GM23248 (cell line): ENCODE data around the gene GFRA3. TPM values are rescaled to one million over a fixed set of nuclear protein-coding genes. Genes with fewer than 3 reads are reported as not detected.

Source experiments
- DNase-seq: peaks from one replicate; pipeline ENCODE4 v3.0.0-alpha.2; 2015
- H2AFZ ChIP-seq: fragments of 200-600 bp; sonication (generic); 2 replicates; pipeline ENCODE4 v1.6.1; 2016; ENCODE audit warnings: antibody characterized with exemption
- H3F3A ChIP-seq: fragments of 200-600 bp; sonication (generic); 2 replicates; pipeline ENCODE4 v1.6.1; 2016; ENCODE audit warnings: mild to moderate bottlenecking, antibody characterized with exemption, mixed run types; ENCODE audit not compliant: insufficient read depth
- H3K27ac ChIP-seq: fragments of 200-600 bp; sonication (generic); 2 replicates; pipeline ENCODE4 v1.5.1; 2016; ENCODE audit warnings: mild to moderate bottlenecking
- H3K27me3 ChIP-seq: fragments of 200-600 bp; sonication (generic); replicated peaks from 2 replicates; pipeline ENCODE4 v1.6.1; 2016; ENCODE audit warnings: mild to moderate bottlenecking; ENCODE audit not compliant: insufficient read depth
- H3K36me3 ChIP-seq: fragments of 200-600 bp; sonication (generic); 2 replicates; pipeline ENCODE4 v1.6.1; 2016; ENCODE audit warnings: low read depth, mild to moderate bottlenecking
- H3K4me1 ChIP-seq: fragments of 200-600 bp; sonication (generic); 2 replicates; pipeline ENCODE4 v1.6.1; 2016; ENCODE audit warnings: mild to moderate bottlenecking; ENCODE audit not compliant: insufficient read depth
- H3K4me2 ChIP-seq: fragments of 200-600 bp; sonication (generic); one replicate; pipeline ENCODE4 v1.6.1; 2016; ENCODE audit warnings: mild to moderate bottlenecking; ENCODE audit not compliant: unreplicated experiment
- H3K4me3 ChIP-seq: fragments of 200-600 bp; sonication (generic); 2 replicates; pipeline ENCODE4 v1.5.1; 2016; ENCODE audit warnings: mild to moderate bottlenecking
- H3K79me2 ChIP-seq: fragments of 200-600 bp; sonication (generic); 2 replicates; pipeline ENCODE4 v1.6.1; 2016; ENCODE audit warnings: mild to moderate bottlenecking; ENCODE audit not compliant: insufficient read depth
- H3K9ac ChIP-seq: fragments of 200-600 bp; sonication (generic); 2 replicates; pipeline ENCODE4 v1.6.1; 2016; ENCODE audit warnings: mild to moderate bottlenecking
- H3K9me2 ChIP-seq: fragments of 200-600 bp; sonication (generic); 2 replicates; pipeline ENCODE4 v1.6.1; 2016; ENCODE audit warnings: mixed run types, mild to moderate bottlenecking, moderate library complexity; ENCODE audit not compliant: insufficient read depth
- H3K9me3 ChIP-seq: fragments of 200-600 bp; sonication (generic); one replicate; pipeline ENCODE4 v1.6.1; 2017; ENCODE audit warnings: low read depth
- H4K20me1 ChIP-seq: fragments of 200-600 bp; sonication (generic); 2 replicates; pipeline ENCODE4 v1.6.0; 2016; ENCODE audit not compliant: insufficient read depth
- EZH2 ChIP-seq: fragments of 200-600 bp; sonication (generic); IDR thresholded peaks from 2 replicates; pipeline ENCODE4 v1.6.1; 2018; ENCODE audit warnings: antibody characterized with exemption, mild to moderate bottlenecking; ENCODE audit not compliant: insufficient read depth, poor library complexity, severe bottlenecking
- EZH2phosphoT487 ChIP-seq: fragments of 200-600 bp; sonication (generic); IDR thresholded peaks from 2 replicates; pipeline ENCODE4 v1.6.1; 2018; ENCODE audit warnings: antibody characterized with exemption, moderate library complexity, mild to moderate bottlenecking, low read depth; ENCODE audit not compliant: insufficient read depth
- WGBS, 2 experiments: methylation state at CpG; one replicate each; pipeline ENCODE4 v1.1.6; 2015 to 2017; ENCODE audit warnings: low lambda C conversion rate in 2 of 2, low coverage in 1 of 2; ENCODE audit errors: missing lambda C conversion rate in 2 of 2; 5-methylcytosine and 5-hydroxymethylcytosine counted together
- in situ Hi-C: fragments of 300-500 bp; cut with MboI; formaldehyde crosslinking; loops from 2 replicates; pipeline ENCODE4 v1.15.0; 2020
- polyA plus RNA-seq: library from polyadenylated mRNA; unstranded; fragments of >200 nt; fragmentation: Nextera tagmentation; extraction: Ambion mirVana; gene quantifications from 2 replicates; pipeline ENCODE4 v1.2.1, GENCODE V29; 2016
- total RNA-seq: library from RNA; depleted of rRNA; stranded (reverse); fragments of >200 nt; shearing (Covaris generic); gene quantifications from 2 replicates; pipeline ENCODE4 v1.2.3, GENCODE V29; 2014

GFRA3 gene
- total and polyA plus RNA-seq, 2 experiments from 2014 or later = not detected

DNA sequence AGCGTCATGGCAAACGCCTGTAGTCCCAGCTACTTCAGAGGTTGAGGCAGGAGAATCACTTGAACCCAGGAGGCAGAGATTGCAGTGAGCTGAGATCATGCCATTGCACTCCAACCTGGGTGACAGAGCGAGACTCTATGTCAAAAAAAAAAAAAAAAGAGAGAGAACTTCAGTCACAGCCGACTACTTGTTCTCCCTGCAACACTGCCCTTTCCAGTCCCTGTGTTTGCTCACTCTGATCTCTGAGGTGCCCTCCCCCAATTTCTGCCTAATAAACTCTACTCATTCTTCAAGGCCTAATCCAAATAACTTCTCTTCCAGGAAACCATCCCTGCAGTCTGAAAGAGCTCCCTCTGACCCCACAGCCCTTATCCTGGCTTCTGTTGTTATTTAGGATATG lies 28.1 kb downstream of the GFRA3 start:
- Histone ChIP-seq H3K9me2 (no peaks in the 10 kb centered on the region), H3K27me3 (peaks cover 16% of the 10 kb centered on the region), H3F3A (peaks cover 6% of the 10 kb centered on the region; the same call in 1 of the 2 replicates), H3K9ac (no peak overlapping the region), H3K27ac (no peak overlapping the region), H3K9me3 (no peaks in the 10 kb centered on the region), H3K79me2 (no peaks in the 10 kb centered on the region), H2AFZ (no peak overlapping the region), H3K36me3 (no peaks in the 10 kb centered on the region), H3K4me1 (no peaks in the 10 kb centered on the region), H4K20me1 (no peaks in the 10 kb centered on the region), H3K4me3 (no peak overlapping the region), H3K4me2 (no peak overlapping the region)
- WGBS, 2 experiments = 80 to 82% methylated on average over 4 of the region's 4 CpGs
- TF ChIP-seq EZH2phosphoT487 = no peak
- no peak for TF ChIP-seq EZH2
- DNase-seq = no peak
- in situ Hi-C loops = no loop called here

DNA sequence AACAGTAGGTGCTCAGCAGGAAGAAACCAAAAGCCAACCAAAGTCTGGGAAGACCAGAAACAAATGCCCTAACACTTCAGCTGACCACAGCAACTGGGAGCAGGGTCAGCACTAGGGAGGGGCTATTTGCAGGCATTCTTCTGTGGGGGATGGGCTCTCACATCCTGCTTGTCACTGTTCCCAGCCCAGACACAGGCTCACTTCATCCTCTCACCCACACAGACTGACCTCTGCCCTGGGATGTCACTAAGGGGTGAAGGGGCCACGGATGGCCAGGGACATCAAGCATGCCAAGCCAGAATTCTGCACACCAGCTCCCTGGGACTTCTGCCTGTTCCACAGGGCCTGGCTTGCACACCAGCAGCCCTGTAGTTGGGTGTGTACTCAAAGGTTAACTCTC lies 28.7 kb downstream of the GFRA3 start:
- H3K27me3 ChIP-seq = peaks cover 22% of the 10 kb centered on the region
- H3K4me2 ChIP-seq = no peak overlapping the region
- no peak overlapping the region for H3K27ac ChIP-seq
- H4K20me1 ChIP-seq = no peaks in the 10 kb centered on the region
- H2AFZ ChIP-seq = no peak overlapping the region
- WGBS, 2 experiments = 64 to 75% methylated on average over 1 of the region's 1 CpG
- no peaks in the 10 kb centered on the region for H3K4me1 ChIP-seq
- H3K9me2 ChIP-seq = no peaks in the 10 kb centered on the region
- no peaks in the 10 kb centered on the region for H3K9me3 ChIP-seq
- H3K79me2 ChIP-seq = no peaks in the 10 kb centered on the region
- H3K36me3 ChIP-seq = no peaks in the 10 kb centered on the region
- DNase-seq = no peak
- TF ChIP-seq EZH2phosphoT487 = no peak
- no peak for TF ChIP-seq EZH2
- no peak overlapping the region for H3K4me3 ChIP-seq
- H3K9ac ChIP-seq = no peak overlapping the region
- H3F3A ChIP-seq = peaks cover 6% of the 10 kb centered on the region; the same call in 1 of the 2 replicates
- in situ Hi-C loops = no loop called here

DNA sequence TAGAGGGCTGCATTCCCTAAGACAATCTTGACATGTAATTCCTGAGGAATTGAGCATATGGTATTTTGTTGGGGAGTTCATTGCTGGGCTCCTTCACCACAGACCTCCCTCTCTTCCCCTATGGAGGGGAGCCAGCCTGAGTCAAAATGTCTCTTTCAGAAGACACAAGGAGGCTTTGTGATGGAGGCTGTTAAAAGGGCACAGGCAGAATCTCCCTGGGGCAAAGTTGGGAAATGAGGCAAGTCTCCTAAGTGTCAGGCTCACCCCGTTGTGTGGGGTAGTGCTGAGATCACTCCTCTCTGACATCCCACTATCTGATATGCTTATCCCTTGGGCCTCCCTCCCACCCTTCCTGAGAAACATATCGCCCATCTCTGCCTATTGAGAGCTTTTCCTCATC lies 30.6 kb downstream of the GFRA3 start:
- Histone ChIP-seq H3K36me3 (no peaks in the 10 kb centered on the region), H3K4me2 (no peak overlapping the region), H4K20me1 (no peaks in the 10 kb centered on the region), H2AFZ (no peak overlapping the region), H3K27ac (no peak overlapping the region), H3K27me3 (peaks cover 33% of the 10 kb centered on the region), H3K4me1 (no peaks in the 10 kb centered on the region), H3K4me3 (no peak overlapping the region), H3K9me2 (no peaks in the 10 kb centered on the region), H3K9ac (no peak overlapping the region), H3K79me2 (no peaks in the 10 kb centered on the region), H3K9me3 (no peaks in the 10 kb centered on the region), H3F3A (peaks cover 6% of the 10 kb centered on the region; the same call in 1 of the 2 replicates)
- in situ Hi-C loops = no loop called here
- DNase-seq = peak; percentile 10
- TF ChIP-seq EZH2 (no peak), EZH2phosphoT487 (no peak)
- 45 to 55% methylated on average over 2 of the region's 2 CpGs for WGBS, 2 experiments

DNA sequence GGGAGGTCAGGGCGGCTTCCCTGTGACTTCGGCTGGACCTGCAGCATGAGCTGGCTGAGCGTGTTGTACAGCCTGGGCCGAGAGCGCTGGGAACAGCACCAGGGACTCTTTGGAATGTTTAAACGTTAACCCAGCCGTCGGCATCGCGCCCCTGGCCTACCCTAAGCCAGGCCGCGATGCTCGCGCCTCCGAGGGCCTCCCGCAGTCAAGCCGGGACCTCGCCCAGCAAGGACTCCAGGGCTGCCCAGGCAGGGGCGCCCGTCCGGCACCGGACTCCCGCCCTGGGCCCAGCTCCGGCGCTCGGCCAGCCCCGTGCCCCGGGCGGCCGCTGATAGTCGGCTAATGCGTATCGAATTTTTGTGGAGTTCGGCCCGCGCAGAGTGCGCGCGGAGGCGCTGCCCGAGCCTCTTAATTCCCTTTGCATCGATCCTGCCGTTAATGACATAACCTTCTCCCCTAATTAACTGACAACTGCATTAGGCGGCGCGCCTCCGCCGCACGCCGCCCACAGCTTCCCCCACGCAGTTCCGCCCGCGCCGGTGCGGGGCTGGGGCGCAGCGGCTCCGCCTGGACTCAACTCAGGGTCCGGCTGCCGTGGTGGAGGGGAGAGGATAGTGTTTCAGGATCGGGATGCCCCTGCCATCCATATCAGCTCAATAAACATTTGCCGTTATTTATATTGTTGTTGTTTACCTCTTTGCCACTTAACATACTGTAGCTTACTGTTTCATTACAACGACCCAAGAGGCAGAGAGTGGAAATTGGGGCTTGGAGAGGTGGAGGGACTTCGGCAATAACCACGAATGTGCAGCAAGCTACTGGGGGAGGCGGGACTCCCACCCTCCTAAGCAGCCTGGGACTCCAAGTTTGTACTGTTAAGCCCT lies 32.5 kb downstream of the GFRA3 start:
- in situ Hi-C loops = no loop called here
- TF ChIP-seq EZH2 (peak; percentile 61), EZH2phosphoT487 (no peak)
- Histone ChIP-seq H3K27me3 (peaks cover 33% of the 10 kb centered on the region), H3K4me1 (no peaks in the 10 kb centered on the region), H2AFZ (peak overlapping the region; percentile 89), H3K4me3 (peak overlapping the region; percentile 68), H3K9me2 (no peaks in the 10 kb centered on the region), H4K20me1 (no peaks in the 10 kb centered on the region), H3K79me2 (no peaks in the 10 kb centered on the region), H3K4me2 (peak overlapping the region; percentile 93), H3K36me3 (no peaks in the 10 kb centered on the region), H3K9me3 (no peaks in the 10 kb centered on the region), H3K27ac (no peak overlapping the region), H3F3A (peaks cover 6% of the 10 kb centered on the region; the same call in 1 of the 2 replicates), H3K9ac (peak overlapping the region; percentile 53; the same call in 1 of the 2 replicates)
- peak; percentile 57 for DNase-seq
- WGBS, 2 experiments = 3 to 5% methylated on average over 62 to 67 of the region's 67 CpGs
